MM.1S (cell line): ENCODE results near the gene DDB1.

Source experiments
- EZH2 ChIP-seq: fragments of 300-600 bp; sonication (generic); optimal IDR thresholded peaks from 2 replicates; pipeline ENCODE3; 2017; ENCODE audit warnings: low read depth, mild to moderate bottlenecking, antibody characterized with exemption, low read length, mixed read lengths
- TF ChIP-seq, protein P1 (sequence below): fragments of 300-600 bp; sonication (generic); IDR thresholded peaks from 2 replicates; pipeline ENCODE4 v1.5.1; 2016; ENCODE audit warnings: antibody characterized with exemption, low read length, mixed read lengths

DNA sequence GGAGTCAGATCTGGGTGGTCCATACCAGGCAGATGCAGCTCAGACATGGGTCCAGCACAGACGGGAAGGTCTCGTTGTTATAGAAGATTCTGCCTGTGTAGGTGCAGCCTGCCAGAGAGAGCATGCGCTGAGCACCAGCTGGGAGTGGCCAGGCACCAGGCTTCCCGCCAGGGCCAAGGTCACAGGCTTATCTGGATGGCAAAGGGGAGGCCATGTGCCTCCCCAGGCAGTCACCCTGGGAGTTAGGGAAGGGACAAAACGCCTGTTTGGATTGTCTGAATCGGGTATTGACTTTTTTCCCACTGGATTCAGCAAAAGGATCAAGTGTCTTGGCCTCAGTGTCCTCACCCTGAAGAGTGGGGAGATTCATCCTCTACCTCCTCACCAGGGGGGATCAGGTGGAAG lies 65.5 kb downstream of the DDB1 start:
- TF ChIP-seq, protein P1, sequence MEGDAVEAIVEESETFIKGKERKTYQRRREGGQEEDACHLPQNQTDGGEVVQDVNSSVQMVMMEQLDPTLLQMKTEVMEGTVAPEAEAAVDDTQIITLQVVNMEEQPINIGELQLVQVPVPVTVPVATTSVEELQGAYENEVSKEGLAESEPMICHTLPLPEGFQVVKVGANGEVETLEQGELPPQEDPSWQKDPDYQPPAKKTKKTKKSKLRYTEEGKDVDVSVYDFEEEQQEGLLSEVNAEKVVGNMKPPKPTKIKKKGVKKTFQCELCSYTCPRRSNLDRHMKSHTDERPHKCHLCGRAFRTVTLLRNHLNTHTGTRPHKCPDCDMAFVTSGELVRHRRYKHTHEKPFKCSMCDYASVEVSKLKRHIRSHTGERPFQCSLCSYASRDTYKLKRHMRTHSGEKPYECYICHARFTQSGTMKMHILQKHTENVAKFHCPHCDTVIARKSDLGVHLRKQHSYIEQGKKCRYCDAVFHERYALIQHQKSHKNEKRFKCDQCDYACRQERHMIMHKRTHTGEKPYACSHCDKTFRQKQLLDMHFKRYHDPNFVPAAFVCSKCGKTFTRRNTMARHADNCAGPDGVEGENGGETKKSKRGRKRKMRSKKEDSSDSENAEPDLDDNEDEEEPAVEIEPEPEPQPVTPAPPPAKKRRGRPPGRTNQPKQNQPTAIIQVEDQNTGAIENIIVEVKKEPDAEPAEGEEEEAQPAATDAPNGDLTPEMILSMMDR, result no peak
- no peak for TF ChIP-seq EZH2
